Parathyroid adenoma (tissue), 2 donors: ENCODE results near the gene CHMP5.

ENCODE experiments used
- H2AFZ ChIP-seq: fragments of 300-600 bp; sonication (generic); one replicate; pipeline ENCODE4 v1.7.0; 2017; ENCODE audit warnings: antibody characterized with exemption, mild to moderate bottlenecking
- H3K27ac ChIP-seq: fragments of 300-600 bp; sonication (generic); one replicate; pipeline ENCODE4 v1.7.0; 2017
- H3K27me3 ChIP-seq: fragments of 300-600 bp; sonication (generic); one replicate; pipeline ENCODE4 v1.7.0; 2017; ENCODE audit warnings: low read length; ENCODE audit not compliant: control insufficient read depth, insufficient read depth
- H3K36me3 ChIP-seq: fragments of 300-600 bp; sonication (generic); one replicate; pipeline ENCODE4 v1.7.0; 2017; ENCODE audit warnings: low read length; ENCODE audit not compliant: control insufficient read depth, insufficient read depth
- H3K4me1 ChIP-seq: fragments of 300-600 bp; sonication (generic); one replicate; pipeline ENCODE4 v1.7.0; 2017; ENCODE audit warnings: control low read depth
- H3K4me2 ChIP-seq: fragments of 300-600 bp; sonication (generic); one replicate; pipeline ENCODE4 v1.7.0; 2017; ENCODE audit warnings: low read length
- H3K4me3 ChIP-seq: fragments of 300-600 bp; sonication (generic); one replicate; pipeline ENCODE4 v1.7.0; 2017; ENCODE audit warnings: low read depth, low read length
- H3K79me2 ChIP-seq: fragments of 300-600 bp; sonication (generic); one replicate; pipeline ENCODE4 v1.7.0; 2017; ENCODE audit warnings: control low read depth
- H3K9ac ChIP-seq: fragments of 300-600 bp; sonication (generic); one replicate; pipeline ENCODE4 v1.7.0; 2017; ENCODE audit warnings: mild to moderate bottlenecking
- H3K9me3 ChIP-seq: fragments of 300-600 bp; sonication (generic); one replicate; pipeline ENCODE4 v1.7.0; 2017; ENCODE audit warnings: low read length; ENCODE audit not compliant: control insufficient read depth
- CTCF ChIP-seq: fragments of 300-600 bp; sonication (generic); IDR thresholded peaks from one replicate; pipeline ENCODE4 v1.7.0; 2017; ENCODE audit warnings: antibody characterized with exemption, mild to moderate bottlenecking
- donor health status: primary hyperparathyroidism.

Gene CHMP5

GRCh38 chr9:33329979-33330378 is 65.1 kb downstream of the CHMP5 start:
- Histone ChIP-seq H3K4me1 (peaks cover 3% of the 10 kb centered on the region), H2AFZ (no peak overlapping the region), H3K27me3 (no peaks in the 10 kb centered on the region), H3K9me3 (no peaks in the 10 kb centered on the region), H3K36me3 (no peaks in the 10 kb centered on the region), H3K27ac (no peak overlapping the region), H3K4me2 (no peak overlapping the region), H3K79me2 (no peaks in the 10 kb centered on the region), H3K9ac (no peak overlapping the region), H3K4me3 (no peak overlapping the region)
- no peak for TF ChIP-seq CTCF

- no peak for TF ChIP-seq CTCF
- Histone ChIP-seq H3K9ac (no peak overlapping the region), H3K4me1 (peaks cover 3% of the 10 kb centered on the region), H3K36me3 (no peaks in the 10 kb centered on the region), H3K27me3 (no peaks in the 10 kb centered on the region), H2AFZ (no peak overlapping the region), H3K4me2 (no peak overlapping the region), H3K9me3 (no peaks in the 10 kb centered on the region), H3K27ac (no peak overlapping the region), H3K4me3 (no peak overlapping the region), H3K79me2 (no peaks in the 10 kb centered on the region)
Observed at GRCh38 chr9:33331377-33331891, 66.6 kb downstream of the CHMP5 start.
